SK-N-MC (cell line): Measurements from ENCODE around the gene ITPKB.

ENCODE experiments used
- DNase-seq: peaks from one replicate; pipeline ENCODE4 v3.0.0-alpha.2; 2011; ENCODE audit warnings: low read depth, low spot score
- H3K27ac ChIP-seq: fragments of 200-600 bp; sonication (generic); 2 replicates; pipeline ENCODE4 v1.5.1; 2016; ENCODE audit warnings: mixed run types
- H3K36me3 ChIP-seq: fragments of 200-600 bp; sonication (generic); 2 replicates; pipeline ENCODE4 v1.6.1; 2017; ENCODE audit warnings: antibody characterized with exemption, low read length, mixed read lengths; ENCODE audit not compliant: insufficient read depth
- H3K4me3 ChIP-seq: fragments of 200-600 bp; sonication (generic); 2 replicates; pipeline ENCODE4 v1.5.1; 2016
- H3K9ac ChIP-seq: fragments of 200-600 bp; sonication (generic); 2 replicates; pipeline ENCODE4 v1.8.0; 2017; ENCODE audit warnings: mixed run types, mixed read lengths; ENCODE audit not compliant: insufficient read length
- H3K9me3 ChIP-seq: fragments of 200-600 bp; sonication (generic); 2 replicates; pipeline ENCODE4 v1.6.1; 2017; ENCODE audit warnings: low read depth, mild to moderate bottlenecking, antibody characterized with exemption, low read length, moderate library complexity, mixed read lengths
- EZH2 ChIP-seq: fragments of 200-600 bp; sonication (generic); IDR thresholded peaks from one replicate; pipeline ENCODE4 v1.6.1; 2017; ENCODE audit warnings: antibody characterized with exemption
- FOXP2 ChIP-seq: optimal IDR thresholded peaks from 2 replicates; pipeline ENCODE3; 2011; ENCODE audit warnings: mild to moderate bottlenecking, moderate library complexity; ENCODE audit not compliant: insufficient read depth; ENCODE audit errors: extremely low read length, control extremely low read depth
- POLR2AphosphoS5 ChIP-seq: IDR thresholded peaks from 2 replicates; pipeline ENCODE4 v1.6.1; 2012; ENCODE audit warnings: mild to moderate bottlenecking, low read depth, low read length, borderline replicate concordance

ITPKB gene

GRCh38 chr1:226738995-226739695 lies at the start of gene ITPKB:
Gene ITPKB, minus strand, starts transcription at chr1:226739282. Its CDS starts 1,824 bp downstream, at chr1:226737458.
- Histone ChIP-seq H3K9me3 (no peaks in the 10 kb centered on the region), H3K27ac (peak within 1 kb of the TSS; percentile 21; the same call in 1 of the 2 replicates), H3K9ac (peak within 1 kb of the TSS; percentile 90), H3K36me3 (no peaks in the 10 kb centered on the region; the same call in 1 of the 2 replicates), H3K4me3 (peak within 1 kb of the TSS; percentile 89)
- DNase-seq = no peak
- TF ChIP-seq FOXP2 (no peak), POLR2AphosphoS5 (peak; percentile 55)

GRCh38 chr1:226787638-226788037 lies 48.6 kb upstream of the ITPKB start:
- Histone ChIP-seq H3K27ac (no peak overlapping the region), H3K36me3 (no peaks in the 10 kb centered on the region), H3K9me3 (no peaks in the 10 kb centered on the region), H3K4me3 (no peak overlapping the region), H3K9ac (no peak overlapping the region)
- TF ChIP-seq FOXP2 = no peak
- no peak for TF ChIP-seq EZH2
- no peak for TF ChIP-seq POLR2AphosphoS5
- DNase-seq = no peak

- no peak for DNase-seq
- no peaks in the 10 kb centered on the region for H3K9me3 ChIP-seq
- no peak overlapping the region for H3K27ac ChIP-seq
- no peak for TF ChIP-seq FOXP2
- no peak for TF ChIP-seq EZH2
- TF ChIP-seq POLR2AphosphoS5 = no peak
- H3K4me3 ChIP-seq = no peak overlapping the region
- no peaks in the 10 kb centered on the region for H3K36me3 ChIP-seq
- no peak overlapping the region for H3K9ac ChIP-seq
Measured at GRCh38 chr1:226787071-226787470, 48.0 kb upstream of the ITPKB start.

- no peak for DNase-seq
- Histone ChIP-seq H3K9ac (no peak overlapping the region), H3K9me3 (no peaks in the 10 kb centered on the region), H3K27ac (no peak overlapping the region), H3K36me3 (no peaks in the 10 kb centered on the region), H3K4me3 (no peak overlapping the region)
- no peak for TF ChIP-seq FOXP2
- TF ChIP-seq EZH2 = no peak
- no peak for TF ChIP-seq POLR2AphosphoS5
Measured at GRCh38 chr1:226786550-226786949, 47.5 kb upstream of the ITPKB start.

- Histone ChIP-seq H3K9me3 (no peaks in the 10 kb centered on the region), H3K9ac (no peak overlapping the region), H3K4me3 (no peak overlapping the region), H3K36me3 (no peaks in the 10 kb centered on the region), H3K27ac (no peak overlapping the region)
- no peak for DNase-seq
- no peak for TF ChIP-seq EZH2
- TF ChIP-seq FOXP2 = no peak
- TF ChIP-seq POLR2AphosphoS5 = no peak
Measured at GRCh38 chr1:226785805-226786204, 46.7 kb upstream of the ITPKB start.

- H3K36me3 ChIP-seq = no peaks in the 10 kb centered on the region
- no peak overlapping the region for H3K9ac ChIP-seq
- no peak overlapping the region for H3K4me3 ChIP-seq
- DNase-seq = no peak
- H3K9me3 ChIP-seq = no peaks in the 10 kb centered on the region
- no peak overlapping the region for H3K27ac ChIP-seq
- TF ChIP-seq FOXP2 = no peak
- no peak for TF ChIP-seq POLR2AphosphoS5
- TF ChIP-seq EZH2 = no peak
Measured at GRCh38 chr1:226784081-226785049, 45.3 kb upstream of the ITPKB start.

GRCh38 chr1:226782845-226783601 lies 43.9 kb upstream of the ITPKB start:
- no peak for TF ChIP-seq POLR2AphosphoS5
- TF ChIP-seq EZH2 = no peak
- TF ChIP-seq FOXP2 = no peak
- Histone ChIP-seq H3K9ac (no peak overlapping the region), H3K4me3 (no peak overlapping the region), H3K9me3 (no peaks in the 10 kb centered on the region), H3K36me3 (no peaks in the 10 kb centered on the region), H3K27ac (no peak overlapping the region)
- DNase-seq = no peak
